Stimulated activated CD8-positive, alpha-beta memory T cell treated with anti-CD3 and anti-CD28 coated beads, Interleukin-4, amount 100 ng/mL, for 4 hours (primary cell): Measurements from ENCODE around the gene ANO1.

Experiments
- DNase-seq, 2 donors: peaks; one replicate each; pipeline ENCODE4 v3.0.0-alpha.2; 2020; ENCODE audit warnings: low read depth in 2 of 2, low spot score in 1 of 2

Gene ANO1

GRCh38 chr11:70111269-70112016, 33.3 kb downstream of the ANO1 start:
- DNase-seq: no peak

GRCh38 chr11:70112017-70112434, 33.9 kb downstream of the ANO1 start:
- no peak for DNase-seq

- no peak for DNase-seq
Measured at GRCh38 chr11:70113801-70114200, 35.7 kb downstream of the ANO1 start.

GRCh38 chr11:70115778-70116177, 37.7 kb downstream of the ANO1 start:
- no peak for DNase-seq

GRCh38 chr11:70116386-70117065, 38.4 kb downstream of the ANO1 start:
- DNase-seq: no peak

GRCh38 chr11:70117567-70118145, 39.5 kb downstream of the ANO1 start:
- no peak for DNase-seq

GRCh38 chr11:70118642-70119041, 40.5 kb downstream of the ANO1 start:
- no peak for DNase-seq

GRCh38 chr11:70119502-70119901, 41.4 kb downstream of the ANO1 start:
- DNase-seq: no peak

GRCh38 chr11:70120674-70121073, 42.6 kb downstream of the ANO1 start:
- DNase-seq: no peak

- DNase-seq: no peak
Measured at GRCh38 chr11:70122490-70123198, 44.5 kb downstream of the ANO1 start.

- no peak for DNase-seq
Measured at GRCh38 chr11:70123711-70124110, 45.6 kb downstream of the ANO1 start.

- DNase-seq: no peak
Measured at GRCh38 chr11:70124321-70125000, 46.3 kb downstream of the ANO1 start.

- no peak for DNase-seq
Measured at GRCh38 chr11:70126494-70126893, 48.4 kb downstream of the ANO1 start.

GRCh38 chr11:70127653-70128434, 49.7 kb downstream of the ANO1 start:
- DNase-seq: no peak

- DNase-seq: no peak
Measured at GRCh38 chr11:70128435-70128906, 50.4 kb downstream of the ANO1 start.

GRCh38 chr11:70129051-70129592, 51.0 kb downstream of the ANO1 start:
- no peak for DNase-seq

GRCh38 chr11:70130636-70131035, 52.5 kb downstream of the ANO1 start:
- no peak for DNase-seq

GRCh38 chr11:70131606-70132190, 53.6 kb downstream of the ANO1 start:
- DNase-seq: no peak

- no peak for DNase-seq
Measured at GRCh38 chr11:70132641-70133040, 54.5 kb downstream of the ANO1 start.
